GM06990 (cell line): ENCODE measurements around the gene ABLIM1.
A peak's percentile ranks its signal among the peaks of the same experiment; 100 is the strongest.

Experiments used
- DNase-seq: peaks from one replicate; pipeline ENCODE4 v3.0.0-alpha.2; 2011; ENCODE audit not compliant: insufficient read length; ENCODE audit errors: extremely low read depth
- H3K27me3 ChIP-seq: replicated peaks from 2 replicates; pipeline ENCODE4 v1.6.0; 2011; ENCODE audit warnings: low read length; ENCODE audit not compliant: control insufficient read depth, insufficient read depth
- H3K36me3 ChIP-seq: 2 replicates; pipeline ENCODE4 v1.5.1; 2011; ENCODE audit warnings: low read length; ENCODE audit not compliant: control insufficient read depth, insufficient read depth
- H3K4me3 ChIP-seq: replicated peaks from 2 replicates; pipeline ENCODE4 v1.5.1; 2011; ENCODE audit warnings: low read depth, mild to moderate bottlenecking, control low read depth, low read length
- TF ChIP-seq, protein P1 (sequence below): IDR thresholded peaks from 2 replicates; pipeline ENCODE4 v1.5.1; 2011; ENCODE audit warnings: low read length, control low read depth, mild to moderate bottlenecking, inconsistent platforms; ENCODE audit not compliant: insufficient read depth, poor library complexity, severe bottlenecking

The ABLIM1 gene

DNA sequence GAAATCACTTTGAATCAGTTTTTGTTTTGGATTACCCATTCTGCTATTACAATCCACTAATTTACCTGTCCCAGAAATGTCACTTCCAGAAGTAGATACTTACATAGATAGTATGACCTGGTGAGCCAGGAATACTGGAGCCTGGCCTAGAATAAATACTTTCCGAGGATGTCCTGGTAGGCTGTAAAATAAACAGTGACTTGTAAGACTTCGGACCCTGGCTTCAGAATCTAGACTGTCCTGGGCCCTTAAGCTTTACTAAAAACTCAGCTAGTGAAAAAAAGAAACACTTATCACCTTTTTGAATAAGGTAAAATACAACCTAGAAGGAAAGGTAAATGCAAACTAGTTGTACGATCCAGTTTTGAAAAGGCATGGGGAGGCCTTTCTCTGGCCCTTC, 184.3 kb downstream of the ABLIM1 start:
- TF ChIP-seq, protein P1, sequence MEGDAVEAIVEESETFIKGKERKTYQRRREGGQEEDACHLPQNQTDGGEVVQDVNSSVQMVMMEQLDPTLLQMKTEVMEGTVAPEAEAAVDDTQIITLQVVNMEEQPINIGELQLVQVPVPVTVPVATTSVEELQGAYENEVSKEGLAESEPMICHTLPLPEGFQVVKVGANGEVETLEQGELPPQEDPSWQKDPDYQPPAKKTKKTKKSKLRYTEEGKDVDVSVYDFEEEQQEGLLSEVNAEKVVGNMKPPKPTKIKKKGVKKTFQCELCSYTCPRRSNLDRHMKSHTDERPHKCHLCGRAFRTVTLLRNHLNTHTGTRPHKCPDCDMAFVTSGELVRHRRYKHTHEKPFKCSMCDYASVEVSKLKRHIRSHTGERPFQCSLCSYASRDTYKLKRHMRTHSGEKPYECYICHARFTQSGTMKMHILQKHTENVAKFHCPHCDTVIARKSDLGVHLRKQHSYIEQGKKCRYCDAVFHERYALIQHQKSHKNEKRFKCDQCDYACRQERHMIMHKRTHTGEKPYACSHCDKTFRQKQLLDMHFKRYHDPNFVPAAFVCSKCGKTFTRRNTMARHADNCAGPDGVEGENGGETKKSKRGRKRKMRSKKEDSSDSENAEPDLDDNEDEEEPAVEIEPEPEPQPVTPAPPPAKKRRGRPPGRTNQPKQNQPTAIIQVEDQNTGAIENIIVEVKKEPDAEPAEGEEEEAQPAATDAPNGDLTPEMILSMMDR: no peak
- Histone ChIP-seq H3K27me3 (no peaks in the 10 kb centered on the region), H3K36me3 (no peaks in the 10 kb centered on the region), H3K4me3 (no peak overlapping the region)
- DNase-seq: no peak

DNA sequence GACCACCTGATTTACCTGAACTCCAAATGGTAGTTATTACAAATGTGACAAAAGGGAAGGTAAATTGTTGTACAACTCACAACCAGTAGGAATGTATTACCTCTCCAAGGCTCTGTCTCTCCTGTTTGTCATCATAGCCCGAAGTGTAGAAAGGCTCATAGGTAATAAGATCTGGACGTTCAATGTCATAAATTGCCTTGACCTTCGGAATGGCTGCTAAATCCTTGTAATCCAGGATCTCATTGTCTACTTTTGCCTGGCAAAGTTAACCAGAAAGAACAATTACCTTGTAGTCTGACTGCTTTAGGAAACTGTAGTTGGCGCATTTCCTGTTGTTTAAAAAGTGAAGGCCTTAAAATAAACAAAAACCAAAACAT, 185.2 kb downstream of the ABLIM1 start:
- H3K27me3 ChIP-seq: no peaks in the 10 kb centered on the region
- no peak overlapping the region for H3K4me3 ChIP-seq
- H3K36me3 ChIP-seq: no peaks in the 10 kb centered on the region
- no peak for DNase-seq
- TF ChIP-seq, protein P1: no peak

DNA sequence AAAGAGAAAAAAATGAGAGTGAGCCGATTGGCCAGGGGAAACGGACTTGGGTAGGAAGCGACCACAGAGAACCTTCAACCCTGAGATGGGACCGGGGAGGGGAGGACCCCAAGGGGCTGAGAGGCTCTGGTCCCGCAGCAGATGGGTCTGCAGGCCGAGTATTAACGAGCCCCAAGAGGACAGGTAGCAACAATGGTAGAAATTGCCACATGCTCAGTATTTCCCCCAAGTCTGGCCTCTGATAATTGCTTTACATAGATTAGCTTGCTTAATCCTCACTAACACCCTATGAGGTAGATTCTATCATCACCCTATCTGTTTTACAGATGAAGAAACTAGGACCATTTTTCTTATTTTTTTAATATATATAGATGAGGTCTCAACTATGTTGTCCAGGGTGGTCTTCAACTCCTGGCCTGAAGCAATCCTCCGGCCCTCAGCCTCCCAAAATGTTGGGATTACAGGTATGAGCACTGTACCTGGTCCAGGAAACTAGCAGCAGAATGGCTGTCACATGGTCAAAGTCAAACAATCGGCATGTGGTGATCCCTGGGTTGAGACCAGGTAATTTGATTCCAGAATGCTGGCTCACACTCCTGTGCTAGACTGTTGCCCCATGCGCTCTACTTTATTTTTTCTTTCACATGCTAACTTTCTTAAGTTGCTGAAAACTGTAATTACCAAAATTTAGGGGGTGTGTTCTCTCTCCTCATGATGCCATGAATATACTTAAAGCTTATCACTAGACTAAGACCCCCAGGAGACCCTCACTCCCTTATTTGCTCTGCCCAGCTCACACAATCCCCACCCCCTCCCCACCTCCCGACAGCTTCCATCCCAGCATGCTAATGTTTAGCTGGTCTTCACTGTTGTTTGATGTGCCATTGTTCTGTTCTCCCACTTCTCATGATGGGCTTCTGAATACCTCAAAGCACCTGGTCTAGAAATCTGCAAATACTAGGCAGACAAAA, 185.9 kb downstream of the ABLIM1 start:
- DNase-seq: no peak
- no peaks in the 10 kb centered on the region for H3K27me3 ChIP-seq
- H3K4me3 ChIP-seq: no peak overlapping the region
- H3K36me3 ChIP-seq: no peaks in the 10 kb centered on the region
- TF ChIP-seq, protein P1: no peak

DNA sequence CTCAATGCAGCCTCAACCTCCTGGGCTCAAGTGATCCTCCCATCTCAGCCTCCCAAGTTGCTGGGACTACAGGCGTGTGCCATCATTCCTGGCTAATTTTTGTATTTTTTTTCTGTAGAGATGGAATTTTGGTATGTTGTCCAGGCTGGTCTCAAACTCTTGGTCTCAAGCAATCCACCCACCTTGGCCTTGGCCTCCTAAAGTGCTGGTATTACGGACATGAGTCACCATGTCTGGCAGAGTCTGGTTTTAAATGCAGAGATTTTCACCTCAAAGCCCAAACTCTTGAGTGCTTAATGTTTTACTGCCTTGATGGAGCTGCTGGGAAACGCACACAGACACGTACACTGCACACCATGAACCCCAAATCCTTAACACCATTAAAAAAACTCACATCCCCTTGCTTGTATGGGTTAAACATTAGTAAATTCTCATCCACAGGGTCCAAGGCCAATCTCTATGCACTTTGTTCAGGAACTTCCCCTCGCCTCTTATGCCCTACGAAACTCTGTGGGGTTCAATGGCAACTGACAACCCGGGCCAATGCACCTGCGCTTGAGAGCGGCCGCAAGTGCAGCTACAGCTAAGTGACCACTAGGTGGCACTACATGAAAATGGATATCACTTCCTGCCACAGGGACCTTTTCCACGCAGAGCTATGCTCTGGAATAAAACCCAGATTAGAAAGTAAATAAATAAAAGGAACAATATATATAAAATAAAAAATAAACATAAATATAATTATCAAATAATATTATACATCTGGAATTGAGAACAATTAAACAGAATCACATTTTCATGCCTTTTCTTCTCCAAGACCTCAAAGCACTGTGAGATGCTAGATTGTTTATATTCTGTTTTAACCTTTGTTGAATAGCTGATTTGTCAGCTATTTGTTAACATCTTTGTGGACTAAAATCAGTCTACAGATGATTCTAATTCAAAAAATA, 186.8 kb downstream of the ABLIM1 start:
- TF ChIP-seq, protein P1: peak; percentile 80
- no peaks in the 10 kb centered on the region for H3K27me3 ChIP-seq
- peak; percentile 30 for DNase-seq
- H3K4me3 ChIP-seq: no peak overlapping the region
- H3K36me3 ChIP-seq: no peaks in the 10 kb centered on the region

DNA sequence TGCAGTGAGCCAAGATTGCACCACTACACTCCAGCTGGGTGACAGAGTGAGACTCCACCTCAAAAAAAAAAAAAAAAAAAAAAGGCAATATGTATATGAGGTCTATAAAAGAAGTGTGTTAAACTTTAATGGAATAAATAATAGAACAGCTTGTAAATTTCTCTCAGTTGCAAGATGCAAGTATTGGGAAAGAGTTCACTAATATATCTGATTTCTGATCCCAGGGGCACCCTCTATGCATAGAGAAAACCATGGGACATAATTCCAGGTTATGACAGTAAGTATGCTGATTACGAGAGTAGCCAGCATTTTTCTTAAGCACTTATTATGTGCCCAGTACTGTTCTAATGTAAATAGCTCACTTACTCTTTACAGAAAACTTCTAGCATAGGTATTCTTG, 187.7 kb downstream of the ABLIM1 start:
- Histone ChIP-seq H3K27me3 (no peaks in the 10 kb centered on the region), H3K4me3 (no peak overlapping the region), H3K36me3 (no peaks in the 10 kb centered on the region)
- TF ChIP-seq, protein P1: no peak
- no peak for DNase-seq
